HG03460 (cell line): ENCODE measurements around the gene HYAL4.
"Not testable (repeated sequence)": the region's sequence is repeated elsewhere in the genome, so short reads cannot be mapped to it uniquely, and the experiment has no call there.

Experiments
- ATAC-seq: cut with Tn5 transposase; IDR thresholded peaks from one replicate; pipeline ENCODE4 v1.9.1; 2021; ENCODE audit not compliant: unreplicated experiment

The HYAL4 gene

DNA sequence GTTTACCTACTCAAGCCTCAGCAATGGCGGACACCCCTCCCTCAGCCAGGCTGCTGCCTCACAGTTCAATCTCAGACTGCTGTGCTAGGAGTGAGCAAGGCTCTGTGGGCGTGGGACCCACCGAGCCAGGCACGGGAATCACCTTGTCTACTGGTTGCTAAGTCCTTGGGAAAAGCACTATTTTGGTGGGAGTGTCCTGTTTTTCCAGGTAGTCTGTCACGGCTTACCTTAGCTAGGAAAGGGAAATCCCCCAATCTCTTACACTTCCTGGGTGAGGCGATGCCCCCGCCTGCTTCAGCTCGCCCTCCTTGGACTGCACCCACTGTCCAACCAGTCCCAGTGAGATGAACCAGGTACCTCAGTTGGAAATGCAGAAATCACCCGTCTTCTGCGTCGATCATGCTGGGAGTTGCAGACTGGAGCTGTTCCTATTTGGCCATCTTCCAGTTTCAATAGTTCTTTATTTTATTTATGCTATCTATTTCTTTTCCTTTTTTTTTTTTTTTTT lies at the start of gene HYAL4:
HYAL4 (plus strand) TSS at position 458 of the 508 bp plus-strand sequence. CDS start 23,105 bp downstream, outside the sequence.
- ATAC-seq, result no peak

DNA sequence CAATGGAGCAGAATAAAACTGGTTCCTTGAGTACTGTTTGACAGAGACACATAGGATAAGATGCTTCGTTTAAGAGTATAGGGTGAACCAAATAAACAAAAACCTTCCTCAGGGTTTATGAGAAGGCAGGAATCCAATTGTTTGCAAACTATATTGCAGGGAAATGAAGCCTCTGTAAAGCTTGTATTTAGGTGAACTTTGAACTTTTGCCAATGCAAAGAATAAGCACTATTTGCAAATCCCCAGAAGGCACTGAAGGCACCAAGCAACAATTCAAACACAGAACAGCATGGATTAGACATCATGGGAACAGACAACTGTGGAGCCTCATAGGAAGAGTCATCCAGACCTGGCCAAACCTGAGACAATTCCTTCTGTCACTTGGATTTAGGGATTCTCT lies 49.1 kb upstream of the HYAL4 start:
- no peak for ATAC-seq

DNA sequence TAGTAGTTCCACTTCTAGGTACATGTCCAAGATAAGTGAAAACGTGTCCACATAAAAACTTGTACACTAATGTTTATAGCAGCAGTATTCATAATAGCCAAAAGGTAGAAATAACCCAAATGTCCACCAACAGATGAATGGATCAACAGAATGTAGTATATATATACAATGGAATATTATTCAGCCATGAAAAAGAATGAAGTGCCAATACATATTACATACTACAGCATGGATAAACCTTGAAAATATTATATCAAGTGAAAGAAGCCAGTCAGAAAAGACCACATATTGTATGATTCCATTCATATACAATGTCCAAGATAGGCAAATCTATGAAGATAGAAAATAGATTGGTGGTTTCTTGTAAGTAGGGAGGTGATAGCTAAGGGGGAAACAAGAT lies 48.4 kb upstream of the HYAL4 start:
- no peak for ATAC-seq

GRCh38 chr7:123797673-123798531 lies 47.1 kb upstream of the HYAL4 start:
- no peak for ATAC-seq

GRCh38 chr7:123798532-123799188 lies 46.3 kb upstream of the HYAL4 start:
- no peak for ATAC-seq

DNA sequence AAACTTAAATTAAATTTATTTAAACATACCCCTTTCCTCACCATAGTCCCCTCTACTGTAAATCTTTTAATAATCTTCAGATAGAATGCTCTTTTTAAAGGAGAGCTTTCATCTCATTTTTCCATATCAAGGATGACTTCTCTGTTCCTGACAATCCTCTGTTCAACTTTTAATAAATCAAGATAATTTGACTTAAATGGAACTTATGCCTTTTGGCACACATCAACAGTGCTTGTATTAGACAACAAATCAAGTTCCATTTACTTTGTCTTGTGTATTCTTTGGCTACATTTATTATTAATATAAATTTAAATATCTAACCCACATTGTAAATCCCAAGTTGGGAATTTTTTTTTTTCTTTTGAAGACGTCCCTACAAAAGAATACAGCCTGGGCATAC lies 42.7 kb upstream of the HYAL4 start:
- ATAC-seq, result no peak

DNA sequence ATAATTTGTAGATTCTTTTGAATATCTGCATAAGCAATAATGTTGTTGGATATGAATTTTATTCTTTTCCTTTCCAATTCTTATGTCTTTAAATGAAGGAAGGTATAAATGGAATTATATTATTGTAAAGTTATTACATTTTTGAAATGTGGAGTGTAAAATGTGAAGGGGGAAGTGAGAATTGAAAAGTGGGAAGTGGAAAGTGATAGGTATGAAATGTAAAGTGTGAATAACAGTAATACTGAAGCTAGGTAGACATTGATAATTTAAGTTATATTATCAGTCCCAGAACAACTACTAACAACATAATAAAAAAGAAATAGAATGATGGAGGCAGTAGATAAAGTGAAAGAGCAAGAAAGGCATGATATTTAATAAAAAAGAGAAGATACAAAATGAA lies 39.7 kb upstream of the HYAL4 start:
- ATAC-seq, result no peak

GRCh38 chr7:123809471-123809870 lies 35.5 kb upstream of the HYAL4 start:
- no peak for ATAC-seq

DNA sequence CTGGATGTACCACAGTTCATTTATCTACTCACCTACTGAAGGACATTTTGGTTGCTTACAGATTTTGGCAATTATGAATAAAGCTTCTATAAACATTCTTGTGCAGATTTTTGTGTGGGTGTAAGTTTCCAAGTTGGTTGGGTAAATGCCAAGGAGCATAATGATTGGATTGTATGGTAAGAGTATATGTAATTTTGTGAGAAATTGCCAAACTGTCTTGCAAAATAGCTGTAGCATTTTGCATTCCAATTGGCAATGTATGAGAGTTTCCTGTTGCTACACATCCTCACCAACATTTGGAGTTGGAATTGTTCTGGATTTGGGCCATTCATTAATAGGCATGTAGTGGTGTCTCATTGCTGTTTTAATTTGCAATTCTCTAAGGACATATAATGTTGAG lies 33.9 kb upstream of the HYAL4 start:
- ATAC-seq, result no peak

DNA sequence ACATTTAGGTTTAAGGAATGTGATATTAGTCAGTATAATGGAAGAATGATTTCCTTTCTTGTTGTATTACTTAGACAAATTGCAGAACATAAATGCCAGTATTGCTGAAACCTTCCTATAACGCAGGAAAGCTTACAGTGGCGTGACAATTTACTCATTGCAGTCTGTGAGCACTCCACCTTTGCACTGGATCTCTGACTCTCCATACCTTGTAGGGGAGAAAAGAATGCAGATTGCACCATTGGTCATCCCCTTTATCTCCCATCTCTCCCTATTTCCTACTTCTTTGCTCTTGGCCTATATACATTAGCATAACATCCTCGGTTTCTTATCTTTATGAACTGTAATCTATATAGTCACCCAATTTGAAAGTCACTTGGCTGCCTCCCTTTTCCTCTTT lies 28.1 kb upstream of the HYAL4 start:
- no peak for ATAC-seq

- ATAC-seq, result no peak
Measured at GRCh38 chr7:123819001-123819400, 26.0 kb upstream of the HYAL4 start.

- not testable (repeated sequence) for ATAC-seq
Measured at GRCh38 chr7:123819795-123820194, 25.2 kb upstream of the HYAL4 start.

- ATAC-seq, result no peak
Measured at GRCh38 chr7:123820864-123821263, 24.1 kb upstream of the HYAL4 start.

- no peak for ATAC-seq
Measured at GRCh38 chr7:123821320-123821719, 23.6 kb upstream of the HYAL4 start.

DNA sequence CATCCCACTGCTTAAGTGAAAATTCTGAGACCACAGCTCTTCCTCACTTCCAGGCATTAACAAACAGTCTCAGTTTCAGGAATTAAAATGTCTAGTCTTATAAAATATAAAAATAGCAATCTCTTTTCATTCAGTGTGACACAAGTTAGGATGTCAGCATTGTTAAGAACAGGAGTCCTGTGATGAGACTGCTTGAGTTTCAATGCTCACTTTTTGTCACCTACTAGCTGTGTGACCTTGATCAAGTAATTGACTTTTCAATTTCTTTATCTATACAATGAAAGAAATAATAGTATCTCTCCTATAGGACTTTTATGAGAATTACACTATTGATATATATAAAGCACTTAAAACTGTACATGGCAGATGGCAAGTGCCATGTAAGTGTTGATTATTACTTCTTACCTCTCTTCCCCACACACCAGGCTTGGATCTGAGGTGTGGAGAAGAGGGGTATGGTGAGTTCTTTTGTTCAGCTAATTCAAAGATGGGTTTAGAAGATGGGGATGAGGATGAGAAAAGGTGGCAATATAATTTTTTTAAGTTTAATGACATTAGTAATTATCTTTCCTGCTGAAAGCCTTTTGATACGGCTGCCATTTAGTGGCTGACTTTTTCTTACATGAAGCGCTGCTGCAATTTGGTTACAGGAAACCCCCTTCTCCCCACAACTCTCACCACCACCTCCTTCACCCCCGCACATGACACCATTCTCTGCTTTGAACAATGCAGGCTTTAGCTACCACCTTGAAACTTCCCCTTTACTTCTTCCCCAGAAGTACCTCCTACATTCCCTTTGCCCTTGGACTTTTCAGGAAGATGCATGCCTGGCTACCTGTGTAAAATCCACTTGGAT lies 20.8 kb upstream of the HYAL4 start:
- ATAC-seq, result peak; percentile 94

DNA sequence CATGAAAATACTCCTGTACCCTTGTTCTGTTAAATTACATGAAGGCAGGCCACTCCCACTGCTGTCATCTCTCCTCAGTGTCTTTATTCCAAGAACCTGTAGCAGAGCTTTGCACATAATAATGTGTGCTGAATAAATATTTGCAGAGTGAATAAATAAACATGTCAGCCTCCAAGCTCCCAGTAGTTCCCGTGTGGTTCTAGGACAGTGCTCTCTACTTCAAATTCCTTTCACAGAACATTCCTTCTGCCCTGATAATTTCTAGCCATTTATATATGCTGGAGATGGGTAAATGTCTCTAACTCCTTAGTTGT lies 20.3 kb upstream of the HYAL4 start:
- ATAC-seq, result peak; percentile 24

- no peak for ATAC-seq
Measured at GRCh38 chr7:123828805-123829204, 16.2 kb upstream of the HYAL4 start.

GRCh38 chr7:123836656-123837055 lies 8.3 kb upstream of the HYAL4 start:
- no peak for ATAC-seq

DNA sequence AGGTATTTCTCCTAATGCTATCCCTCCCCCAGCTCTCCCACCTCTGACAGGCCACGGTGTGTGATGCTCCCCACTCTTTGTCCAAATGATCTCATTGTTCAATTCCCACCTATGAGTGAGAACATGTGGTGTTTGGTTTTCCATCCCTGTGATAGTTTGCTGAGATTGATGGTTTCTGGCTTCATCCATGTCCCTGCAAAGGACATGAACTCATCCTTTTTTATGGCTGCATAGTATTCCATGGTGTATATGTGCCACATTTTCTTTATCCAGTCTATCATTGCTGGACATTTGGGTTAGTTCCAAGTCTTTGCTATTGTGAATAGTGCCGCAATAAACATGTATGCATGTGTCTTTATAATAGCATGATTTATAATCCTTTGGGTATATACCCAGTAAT lies 5.9 kb upstream of the HYAL4 start:
- ATAC-seq, result not testable (repeated sequence)

GRCh38 chr7:123844142-123844541 lies 827 bp upstream of the HYAL4 start:
- ATAC-seq, result not testable (repeated sequence)

DNA sequence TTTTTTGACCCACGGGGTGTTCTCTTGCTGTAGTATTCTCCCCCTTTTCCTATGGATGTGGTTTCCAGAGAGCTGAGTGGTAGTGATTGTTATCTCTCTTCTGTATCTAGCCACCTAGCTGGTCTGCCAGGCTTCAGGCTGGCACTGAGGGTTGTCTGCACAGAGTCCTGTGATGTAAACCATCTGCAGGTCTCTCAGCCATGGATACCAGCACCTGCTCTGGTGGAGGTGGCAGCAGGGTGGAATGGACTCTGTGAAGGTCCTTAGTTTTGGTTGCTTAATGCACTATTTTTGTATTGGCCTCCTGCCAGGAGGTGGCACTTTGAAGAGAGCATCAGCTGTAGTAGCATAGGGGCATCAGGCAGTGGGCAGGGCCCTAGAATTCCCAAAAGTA lies 851 bp downstream of the HYAL4 start:
- ATAC-seq, result no peak
